WTC11 (cell line): ENCODE measurements around the gene SHC3. TPM values are rescaled to one million over a fixed set of nuclear protein-coding genes. Genes with fewer than 3 reads are reported as not detected.

Source experiments
- ATAC-seq: fragments of 200-7000 bp; cut with Tn5 transposase; 2 replicates; pipeline ENCODE4 v1.10.0; 2021; ENCODE audit warnings: mild to moderate bottlenecking, moderate library complexity
- CTCF ChIA-PET: fragments of 300-600 bp; sonication (Branson Sonifier 250); formaldehyde crosslinking; loops from one replicate; lab custom pipeline; 2021; ENCODE audit warnings: antibody characterized with exemption; lab: Charles Lee
- POLR2A ChIA-PET: fragments of 350-600 bp; sonication (Branson Sonifier 250); formaldehyde crosslinking; loops from one replicate; lab custom pipeline; 2021; ENCODE audit warnings: antibody characterized with exemption; lab: Charles Lee
- DNase-seq: peaks from one replicate; pipeline ENCODE4 v3.0.0; 2021; ENCODE audit warnings: low spot score
- H3K27ac Mint-ChIP-seq: 2 replicates; pipeline ENCODE4 v1.8.0; 2021; ENCODE audit warnings: mixed read lengths
- H3K27me3 Mint-ChIP-seq: 2 replicates; pipeline ENCODE4 v1.8.0; 2021; ENCODE audit warnings: low read depth, mild to moderate bottlenecking, moderate library complexity, mixed read lengths
- H3K36me3 Mint-ChIP-seq: 2 replicates; pipeline ENCODE4 v1.8.0; 2021; ENCODE audit warnings: mixed read lengths
- H3K4me1 Mint-ChIP-seq: 2 replicates; pipeline ENCODE4 v1.8.0; 2022; ENCODE audit warnings: mixed read lengths
- H3K4me3 Mint-ChIP-seq: 2 replicates; pipeline ENCODE4 v1.8.0; 2021; ENCODE audit warnings: mild to moderate bottlenecking, moderate library complexity, mixed read lengths
- H3K9me3 Mint-ChIP-seq: 2 replicates; pipeline ENCODE4 v1.8.0; 2021; ENCODE audit warnings: mixed read lengths
- CREM ChIP-seq: sonication (generic); formaldehyde crosslinking; IDR thresholded peaks from 2 replicates; pipeline ENCODE4 v1.8.1; 2022; ENCODE audit warnings: mild to moderate bottlenecking, missing genetic modification reagents, moderate library complexity
- E2F4 ChIP-seq: sonication (generic); formaldehyde crosslinking; IDR thresholded peaks from 2 replicates; pipeline ENCODE4 v1.8.1; 2022; ENCODE audit warnings: low read depth, mild to moderate bottlenecking, moderate library complexity, missing genetic modification reagents, borderline replicate concordance
- ERG ChIP-seq: fragments of 250-450 bp; sonication (Bioruptor Pico); IDR thresholded peaks from 2 replicates; pipeline ENCODE4 v1.8.0; 2021; ENCODE audit warnings: mild to moderate bottlenecking
- FOXP4 ChIP-seq: sonication (generic); formaldehyde crosslinking; IDR thresholded peaks from 2 replicates; pipeline ENCODE4 v1.8.0; 2022; ENCODE audit warnings: mild to moderate bottlenecking, missing genetic modification reagents
- JUN ChIP-seq: sonication (generic); formaldehyde crosslinking; IDR thresholded peaks from 2 replicates; pipeline ENCODE4 v1.8.0; 2023; ENCODE audit warnings: mild to moderate bottlenecking, missing genetic modification reagents
- MYBL2 ChIP-seq: sonication (generic); formaldehyde crosslinking; IDR thresholded peaks from 2 replicates; pipeline ENCODE4 v1.8.1; 2023; ENCODE audit warnings: mild to moderate bottlenecking, moderate library complexity, missing genetic modification reagents
- PRDM15 ChIP-seq: sonication (generic); formaldehyde crosslinking; IDR thresholded peaks from 2 replicates; pipeline ENCODE4 v1.8.0; 2022; ENCODE audit warnings: missing genetic modification reagents
- PRRX2 ChIP-seq: fragments of 250-450 bp; sonication (Bioruptor Pico); IDR thresholded peaks from 2 replicates; pipeline ENCODE4 v1.8.0; 2021; ENCODE audit warnings: mild to moderate bottlenecking
- USF1 ChIP-seq: sonication (generic); formaldehyde crosslinking; IDR thresholded peaks from 2 replicates; pipeline ENCODE4 v1.8.0; 2022; ENCODE audit warnings: mild to moderate bottlenecking, missing genetic modification reagents
- ZBTB21 ChIP-seq: sonication (generic); formaldehyde crosslinking; IDR thresholded peaks from 2 replicates; pipeline ENCODE4 v1.8.1; 2023; ENCODE audit warnings: mild to moderate bottlenecking, missing genetic modification reagents, borderline replicate concordance
- ZNF138 ChIP-seq: sonication (generic); formaldehyde crosslinking; conservative IDR thresholded peaks from 2 replicates; pipeline ENCODE4 v1.8.1; 2022; ENCODE audit warnings: mild to moderate bottlenecking, moderate library complexity, missing genetic modification reagents
- ZNF263 ChIP-seq: sonication (generic); formaldehyde crosslinking; IDR thresholded peaks from 2 replicates; pipeline ENCODE4 v1.8.1; 2022; ENCODE audit warnings: low read depth, mild to moderate bottlenecking, moderate library complexity, missing genetic modification reagents
- total RNA-seq: library from RNA; stranded (reverse); gene quantifications from 3 replicates; pipeline ENCODE4 v1.2.3, GENCODE V29; 2021
- TF ChIP-seq, protein P1 (sequence below): sonication (generic); formaldehyde crosslinking; IDR thresholded peaks from 2 replicates; pipeline ENCODE4 v1.8.0; 2022; ENCODE audit warnings: mild to moderate bottlenecking, missing genetic modification reagents
- TF ChIP-seq, protein P2 (sequence below): sonication (generic); formaldehyde crosslinking; IDR thresholded peaks from 2 replicates; pipeline ENCODE4 v1.8.1; 2023; ENCODE audit warnings: mild to moderate bottlenecking, missing genetic modification reagents
- TF ChIP-seq, protein P3 (sequence below): fragments of 200-600 bp; IDR thresholded peaks from 2 replicates; pipeline ENCODE4 v1.8.0; 2022; ENCODE audit warnings: antibody characterized with exemption
- TF ChIP-seq, protein P4 (sequence below): sonication (generic); formaldehyde crosslinking; conservative IDR thresholded peaks from 2 replicates; pipeline ENCODE4 v1.8.1; 2023; ENCODE audit warnings: mild to moderate bottlenecking, low read depth, missing genetic modification reagents, moderate library complexity

SHC3 gene
- total RNA-seq, 1 experiment from 2014 or later, result 4.9 TPM

GRCh38 chr9:89037346-89037745 lies 141.3 kb downstream of the SHC3 start:
- no peak overlapping the region for H3K27ac Mint-ChIP-seq
- DNase-seq (no peak), ATAC-seq (no peak)
- H3K4me1 Mint-ChIP-seq, result no peaks in the 10 kb centered on the region
- no peak overlapping the region for H3K4me3 Mint-ChIP-seq
- H3K36me3 Mint-ChIP-seq, result no peaks in the 10 kb centered on the region
- CTCF ChIA-PET, result interaction anchor here (1.6 kb wide), 1 partner anchor 11 kb away, joined by 4 read pairs; no protein-coding TSS in a partner anchor
- TF ChIP-seq E2F4 (CRISPR knock-in tag) (no peak), ZNF263 (CRISPR knock-in tag) (no peak), ERG (CRISPR knock-in tag) (no peak)
- no peaks in the 10 kb centered on the region for H3K9me3 Mint-ChIP-seq
- no peaks in the 10 kb centered on the region for H3K27me3 Mint-ChIP-seq
- POLR2A ChIA-PET, result no interaction called here

- Mint-ChIP-seq H3K4me3 (no peak overlapping the region), H3K9me3 (no peaks in the 10 kb centered on the region), H3K36me3 (peaks cover 1% of the 10 kb centered on the region), H3K4me1 (no peaks in the 10 kb centered on the region), H3K27ac (no peak overlapping the region), H3K27me3 (no peaks in the 10 kb centered on the region)
- POLR2A ChIA-PET, result no interaction called here
- CTCF ChIA-PET, result interaction anchor here (0.9 to 1.6 kb wide), 2 partner anchors 12 to 242 kb away, joined by 3 to 4 read pairs; no protein-coding TSS in a partner anchor
- DNase-seq (no peak), ATAC-seq (no peak)
- TF ChIP-seq, protein P1, sequence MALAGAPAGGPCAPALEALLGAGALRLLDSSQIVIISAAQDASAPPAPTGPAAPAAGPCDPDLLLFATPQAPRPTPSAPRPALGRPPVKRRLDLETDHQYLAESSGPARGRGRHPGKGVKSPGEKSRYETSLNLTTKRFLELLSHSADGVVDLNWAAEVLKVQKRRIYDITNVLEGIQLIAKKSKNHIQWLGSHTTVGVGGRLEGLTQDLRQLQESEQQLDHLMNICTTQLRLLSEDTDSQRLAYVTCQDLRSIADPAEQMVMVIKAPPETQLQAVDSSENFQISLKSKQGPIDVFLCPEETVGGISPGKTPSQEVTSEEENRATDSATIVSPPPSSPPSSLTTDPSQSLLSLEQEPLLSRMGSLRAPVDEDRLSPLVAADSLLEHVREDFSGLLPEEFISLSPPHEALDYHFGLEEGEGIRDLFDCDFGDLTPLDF (CRISPR knock-in tag), result no peak
- TF ChIP-seq, protein P2, sequence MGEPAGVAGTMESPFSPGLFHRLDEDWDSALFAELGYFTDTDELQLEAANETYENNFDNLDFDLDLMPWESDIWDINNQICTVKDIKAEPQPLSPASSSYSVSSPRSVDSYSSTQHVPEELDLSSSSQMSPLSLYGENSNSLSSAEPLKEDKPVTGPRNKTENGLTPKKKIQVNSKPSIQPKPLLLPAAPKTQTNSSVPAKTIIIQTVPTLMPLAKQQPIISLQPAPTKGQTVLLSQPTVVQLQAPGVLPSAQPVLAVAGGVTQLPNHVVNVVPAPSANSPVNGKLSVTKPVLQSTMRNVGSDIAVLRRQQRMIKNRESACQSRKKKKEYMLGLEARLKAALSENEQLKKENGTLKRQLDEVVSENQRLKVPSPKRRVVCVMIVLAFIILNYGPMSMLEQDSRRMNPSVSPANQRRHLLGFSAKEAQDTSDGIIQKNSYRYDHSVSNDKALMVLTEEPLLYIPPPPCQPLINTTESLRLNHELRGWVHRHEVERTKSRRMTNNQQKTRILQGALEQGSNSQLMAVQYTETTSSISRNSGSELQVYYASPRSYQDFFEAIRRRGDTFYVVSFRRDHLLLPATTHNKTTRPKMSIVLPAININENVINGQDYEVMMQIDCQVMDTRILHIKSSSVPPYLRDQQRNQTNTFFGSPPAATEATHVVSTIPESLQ (CRISPR knock-in tag), result no peak
- TF ChIP-seq PRDM15 (no peak), CREM (CRISPR knock-in tag) (no peak), FOXP4 (no peak), MYBL2 (CRISPR knock-in tag) (no peak), PRRX2 (no peak), JUN (no peak), ZBTB21 (CRISPR knock-in tag) (no peak), ZNF138 (CRISPR knock-in tag) (no peak), USF1 (CRISPR knock-in tag) (no peak)
- TF ChIP-seq, protein P3, sequence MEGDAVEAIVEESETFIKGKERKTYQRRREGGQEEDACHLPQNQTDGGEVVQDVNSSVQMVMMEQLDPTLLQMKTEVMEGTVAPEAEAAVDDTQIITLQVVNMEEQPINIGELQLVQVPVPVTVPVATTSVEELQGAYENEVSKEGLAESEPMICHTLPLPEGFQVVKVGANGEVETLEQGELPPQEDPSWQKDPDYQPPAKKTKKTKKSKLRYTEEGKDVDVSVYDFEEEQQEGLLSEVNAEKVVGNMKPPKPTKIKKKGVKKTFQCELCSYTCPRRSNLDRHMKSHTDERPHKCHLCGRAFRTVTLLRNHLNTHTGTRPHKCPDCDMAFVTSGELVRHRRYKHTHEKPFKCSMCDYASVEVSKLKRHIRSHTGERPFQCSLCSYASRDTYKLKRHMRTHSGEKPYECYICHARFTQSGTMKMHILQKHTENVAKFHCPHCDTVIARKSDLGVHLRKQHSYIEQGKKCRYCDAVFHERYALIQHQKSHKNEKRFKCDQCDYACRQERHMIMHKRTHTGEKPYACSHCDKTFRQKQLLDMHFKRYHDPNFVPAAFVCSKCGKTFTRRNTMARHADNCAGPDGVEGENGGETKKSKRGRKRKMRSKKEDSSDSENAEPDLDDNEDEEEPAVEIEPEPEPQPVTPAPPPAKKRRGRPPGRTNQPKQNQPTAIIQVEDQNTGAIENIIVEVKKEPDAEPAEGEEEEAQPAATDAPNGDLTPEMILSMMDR, result no peak
- TF ChIP-seq, protein P4, sequence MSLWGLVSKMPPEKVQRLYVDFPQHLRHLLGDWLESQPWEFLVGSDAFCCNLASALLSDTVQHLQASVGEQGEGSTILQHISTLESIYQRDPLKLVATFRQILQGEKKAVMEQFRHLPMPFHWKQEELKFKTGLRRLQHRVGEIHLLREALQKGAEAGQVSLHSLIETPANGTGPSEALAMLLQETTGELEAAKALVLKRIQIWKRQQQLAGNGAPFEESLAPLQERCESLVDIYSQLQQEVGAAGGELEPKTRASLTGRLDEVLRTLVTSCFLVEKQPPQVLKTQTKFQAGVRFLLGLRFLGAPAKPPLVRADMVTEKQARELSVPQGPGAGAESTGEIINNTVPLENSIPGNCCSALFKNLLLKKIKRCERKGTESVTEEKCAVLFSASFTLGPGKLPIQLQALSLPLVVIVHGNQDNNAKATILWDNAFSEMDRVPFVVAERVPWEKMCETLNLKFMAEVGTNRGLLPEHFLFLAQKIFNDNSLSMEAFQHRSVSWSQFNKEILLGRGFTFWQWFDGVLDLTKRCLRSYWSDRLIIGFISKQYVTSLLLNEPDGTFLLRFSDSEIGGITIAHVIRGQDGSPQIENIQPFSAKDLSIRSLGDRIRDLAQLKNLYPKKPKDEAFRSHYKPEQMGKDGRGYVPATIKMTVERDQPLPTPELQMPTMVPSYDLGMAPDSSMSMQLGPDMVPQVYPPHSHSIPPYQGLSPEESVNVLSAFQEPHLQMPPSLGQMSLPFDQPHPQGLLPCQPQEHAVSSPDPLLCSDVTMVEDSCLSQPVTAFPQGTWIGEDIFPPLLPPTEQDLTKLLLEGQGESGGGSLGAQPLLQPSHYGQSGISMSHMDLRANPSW (CRISPR knock-in tag), result no peak
Measured at GRCh38 chr9:89036891-89037290, 141.7 kb downstream of the SHC3 start.
